ENCODE results near the gene BMP7.

GRCh38 chr20:57269148-57269984, 2.9 kb upstream of the BMP7 start:
- TF ChIP-seq CTCF (IDR thresholded peaks at IDR 0.05), result no peak
- TF ChIP-seq POLR2A (IDR thresholded peaks at IDR 0.05), result no peak

Measured in adrenal gland (tissue), 5 donors.